ENCODE measurements around the gene B3GNT9. TPM values are rescaled to one million over a fixed set of nuclear protein-coding genes. Genes with fewer than 3 reads are reported as not detected.

Gene B3GNT9
- polyA plus RNA-seq, 2 donors = 3.5 to 4.1 TPM

DNA sequence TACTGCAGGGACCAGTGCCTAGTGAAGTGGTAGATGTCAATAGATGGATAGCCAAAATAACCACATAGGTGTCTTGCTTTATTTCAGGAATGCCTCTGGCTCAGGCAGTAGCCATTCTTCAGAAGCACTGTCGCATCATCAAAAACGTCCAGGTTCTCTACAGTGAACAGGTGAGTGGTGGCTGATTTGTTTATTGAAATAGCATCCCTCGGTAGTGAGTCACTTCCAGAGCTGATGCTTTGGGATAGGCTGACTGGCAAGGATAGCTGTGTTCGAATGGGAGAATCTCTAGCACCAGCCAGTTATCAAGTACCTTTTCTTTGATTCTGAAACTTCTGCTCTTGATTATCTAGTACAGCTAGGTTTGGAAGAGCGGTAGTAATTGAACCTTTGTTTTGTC lies 30.8 kb downstream of the B3GNT9 start:
- H3K36me3 ChIP-seq (ENCODE audit: control insufficient read depth in 2 of 2, insufficient read depth in 2 of 2, low read length in 1 of 2) = peaks cover 8 to 12% of the 10 kb centered on the region in 2 donors
- no peak overlapping the region for H3K27ac ChIP-seq (ENCODE audit: low read depth in 2 of 2, low read length in 1 of 2)
- whole genome bisulfite sequencing, 2 donors = 81 to 82% methylated on average over 5 of the region's 5 CpGs

DNA sequence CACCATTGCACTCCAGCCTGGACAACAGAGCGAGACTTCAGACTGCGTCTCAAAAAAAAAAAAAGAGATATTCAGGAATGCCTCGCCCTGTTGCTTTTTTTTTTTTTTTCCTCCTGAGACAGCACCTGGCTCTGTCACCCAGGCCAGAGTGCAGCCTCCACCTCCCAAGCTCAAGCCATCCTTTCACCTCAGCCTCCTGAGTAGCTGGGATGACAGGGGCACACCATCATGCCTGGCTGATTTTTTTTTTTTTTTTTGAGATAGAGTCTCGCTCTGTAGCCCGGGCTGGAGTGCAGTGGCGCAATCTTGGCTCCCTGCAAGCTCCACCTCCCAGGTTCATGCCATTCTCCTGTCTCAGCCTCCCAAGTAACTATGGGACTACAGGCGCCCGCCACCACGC lies 33.1 kb downstream of the B3GNT9 start:
- peaks cover 6 to 8% of the 10 kb centered on the region in 2 donors for H3K36me3 ChIP-seq (ENCODE audit: control insufficient read depth in 2 of 2, insufficient read depth in 2 of 2, low read length in 1 of 2)
- 95 to 98% methylated on average over 9 of the region's 9 CpGs for WGBS, 2 donors
- H3K4me1 ChIP-seq (ENCODE audit: control insufficient read depth in 2 of 2, insufficient read depth in 2 of 2, low read length in 1 of 2) = peaks cover 0 to 3% of the 10 kb centered on the region in 2 donors
- H3K27ac ChIP-seq (ENCODE audit: low read depth in 2 of 2, low read length in 1 of 2) = no peak overlapping the region
- no peaks in the 10 kb centered on the region for H3K27me3 ChIP-seq (ENCODE audit: control insufficient read depth in 1 of 2, insufficient read depth in 2 of 2, low read length in 2 of 2)
- H3K4me3 ChIP-seq (ENCODE audit: low read depth in 1 of 2, low read length in 2 of 2) = no peak overlapping the region
- H3K9me3 ChIP-seq (ENCODE audit: control insufficient read depth in 2 of 2, insufficient read depth in 1 of 2, low read depth in 1 of 2, low read length in 1 of 2) = no peaks in the 10 kb centered on the region

More for the DNA sequence above, 30.8 kb downstream of the B3GNT9 start:
- no peaks in the 10 kb centered on the region for H3K9me3 ChIP-seq (ENCODE audit: control insufficient read depth in 2 of 2, insufficient read depth in 1 of 2, low read depth in 1 of 2, low read length in 1 of 2)
- no peak overlapping the region for H3K4me3 ChIP-seq (ENCODE audit: low read depth in 1 of 2, low read length in 2 of 2)
- no peaks in the 10 kb centered on the region for H3K27me3 ChIP-seq (ENCODE audit: control insufficient read depth in 1 of 2, insufficient read depth in 2 of 2, low read length in 2 of 2)
- H3K4me1 ChIP-seq (ENCODE audit: control insufficient read depth in 2 of 2, insufficient read depth in 2 of 2, low read length in 1 of 2) = no peaks in the 10 kb centered on the region

DNA sequence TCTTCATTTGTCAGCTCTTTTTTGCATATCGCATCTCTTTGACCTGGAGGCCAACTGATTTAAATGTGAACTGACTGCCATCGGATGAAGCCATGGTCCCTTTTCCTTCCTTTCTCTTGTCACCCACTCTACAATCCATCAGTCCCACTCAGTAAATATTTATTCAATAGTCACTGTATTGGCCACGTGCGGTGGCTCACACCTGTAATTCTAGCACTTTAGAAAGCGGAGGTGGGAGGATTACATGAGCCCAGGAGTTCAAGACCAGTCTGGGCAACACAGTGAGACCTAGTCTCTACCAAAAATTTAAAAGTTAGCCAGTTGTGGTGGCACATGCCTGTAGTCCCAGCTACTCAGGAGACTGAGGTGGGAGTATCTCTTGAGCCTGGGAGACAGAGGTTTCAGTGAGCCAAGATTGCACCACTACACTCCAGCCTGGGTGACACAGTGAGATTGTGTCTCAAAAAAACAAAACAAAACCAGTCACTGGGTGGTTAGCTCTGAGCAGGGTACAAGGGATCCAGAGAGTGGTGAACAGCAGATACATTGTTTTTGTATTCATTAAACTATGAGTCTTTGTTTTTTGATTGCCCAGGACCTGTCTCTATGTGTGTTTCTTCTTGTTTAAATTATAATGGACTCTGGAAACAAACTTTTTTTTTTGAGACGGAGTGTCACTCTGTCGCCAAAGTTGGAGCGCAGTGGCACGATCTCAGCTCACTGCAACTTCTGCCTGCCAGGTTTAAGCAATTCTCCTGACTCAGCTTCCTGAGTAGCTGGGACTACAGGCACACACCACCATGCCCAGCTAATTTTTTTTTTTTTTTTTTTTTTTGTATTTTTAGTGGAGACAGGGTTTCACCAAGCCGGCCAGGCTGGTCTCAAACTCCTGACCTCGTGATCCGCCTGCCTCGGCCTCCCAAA lies 34.1 kb downstream of the B3GNT9 start:
- H3K9me3 ChIP-seq (ENCODE audit: control insufficient read depth in 2 of 2, insufficient read depth in 1 of 2, low read depth in 1 of 2, low read length in 1 of 2) = no peaks in the 10 kb centered on the region
- H3K27ac ChIP-seq (ENCODE audit: low read depth in 2 of 2, low read length in 1 of 2) = no peak overlapping the region
- 83 to 88% methylated on average over 13 of the region's 13 CpGs for WGBS, 2 donors
- H3K36me3 ChIP-seq (ENCODE audit: control insufficient read depth in 2 of 2, insufficient read depth in 2 of 2, low read length in 1 of 2) = peaks cover 6 to 7% of the 10 kb centered on the region in 2 donors
- peaks cover 0 to 3% of the 10 kb centered on the region in 2 donors for H3K4me1 ChIP-seq (ENCODE audit: control insufficient read depth in 2 of 2, insufficient read depth in 2 of 2, low read length in 1 of 2)
- no peak overlapping the region for H3K4me3 ChIP-seq (ENCODE audit: low read depth in 1 of 2, low read length in 2 of 2)
- H3K27me3 ChIP-seq (ENCODE audit: control insufficient read depth in 1 of 2, insufficient read depth in 2 of 2, low read length in 2 of 2) = no peaks in the 10 kb centered on the region

DNA sequence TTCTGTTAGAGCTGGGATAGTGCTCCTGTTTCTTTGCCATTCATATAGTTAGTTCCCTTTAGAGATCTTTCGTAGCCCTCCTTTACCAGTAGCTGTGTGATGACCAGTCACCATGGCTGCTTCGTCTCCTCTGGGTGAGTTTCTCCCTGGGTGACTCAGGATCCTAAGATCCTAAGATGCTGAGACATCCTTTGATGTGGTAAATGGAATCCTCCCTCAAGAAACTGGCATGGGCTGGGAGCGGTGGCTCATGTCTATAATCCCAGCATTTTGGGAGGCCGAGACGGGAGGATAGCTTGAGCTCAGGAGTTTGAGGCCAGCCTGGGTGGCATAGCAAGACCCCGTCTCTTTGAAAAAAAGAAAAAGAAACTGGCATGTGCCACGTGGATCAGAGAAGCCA lies 35.2 kb downstream of the B3GNT9 start:
- Histone ChIP-seq H3K27ac (ENCODE audit: low read depth in 2 of 2, low read length in 1 of 2) (no peak overlapping the region), H3K36me3 (ENCODE audit: control insufficient read depth in 2 of 2, insufficient read depth in 2 of 2, low read length in 1 of 2) (peaks cover 4 to 6% of the 10 kb centered on the region in 2 donors), H3K4me1 (ENCODE audit: control insufficient read depth in 2 of 2, insufficient read depth in 2 of 2, low read length in 1 of 2) (peaks cover 0 to 3% of the 10 kb centered on the region in 2 donors), H3K9me3 (ENCODE audit: control insufficient read depth in 2 of 2, insufficient read depth in 1 of 2, low read depth in 1 of 2, low read length in 1 of 2) (no peaks in the 10 kb centered on the region), H3K27me3 (ENCODE audit: control insufficient read depth in 1 of 2, insufficient read depth in 2 of 2, low read length in 2 of 2) (no peaks in the 10 kb centered on the region), H3K4me3 (ENCODE audit: low read depth in 1 of 2, low read length in 2 of 2) (no peak overlapping the region)
- 75 to 78% methylated on average over 7 of the region's 7 CpGs for WGBS, 2 donors

DNA sequence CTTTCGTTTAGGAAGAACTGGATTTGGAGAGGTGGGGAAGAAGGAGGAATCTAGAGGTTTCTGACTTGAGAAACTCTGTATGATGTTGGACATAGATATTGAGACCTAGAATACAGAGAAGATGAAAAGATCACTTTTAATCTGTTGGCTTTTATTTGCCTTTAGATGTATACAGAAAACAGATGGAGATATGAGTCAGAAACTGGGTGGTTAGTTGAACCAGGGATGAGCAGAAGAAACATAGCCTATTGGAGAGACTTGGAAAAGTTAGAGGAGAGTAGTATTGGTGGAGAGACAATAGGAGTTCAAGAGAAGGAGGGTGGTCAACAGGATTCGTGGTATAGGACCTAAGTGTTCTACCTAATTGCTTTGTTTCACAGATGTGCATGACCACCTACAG lies 36.0 kb downstream of the B3GNT9 start:
- Histone ChIP-seq H3K4me3 (ENCODE audit: low read depth in 1 of 2, low read length in 2 of 2) (no peak overlapping the region), H3K4me1 (ENCODE audit: control insufficient read depth in 2 of 2, insufficient read depth in 2 of 2, low read length in 1 of 2) (peaks cover 0 to 3% of the 10 kb centered on the region in 2 donors), H3K27ac (ENCODE audit: low read depth in 2 of 2, low read length in 1 of 2) (no peak overlapping the region), H3K36me3 (ENCODE audit: control insufficient read depth in 2 of 2, insufficient read depth in 2 of 2, low read length in 1 of 2) (peaks cover 0 to 4% of the 10 kb centered on the region in 2 donors), H3K27me3 (ENCODE audit: control insufficient read depth in 1 of 2, insufficient read depth in 2 of 2, low read length in 2 of 2) (no peaks in the 10 kb centered on the region), H3K9me3 (ENCODE audit: control insufficient read depth in 2 of 2, insufficient read depth in 1 of 2, low read depth in 1 of 2, low read length in 1 of 2) (no peaks in the 10 kb centered on the region)
- 76 to 80% methylated on average over 2 of the region's 2 CpGs for WGBS, 2 donors

DNA sequence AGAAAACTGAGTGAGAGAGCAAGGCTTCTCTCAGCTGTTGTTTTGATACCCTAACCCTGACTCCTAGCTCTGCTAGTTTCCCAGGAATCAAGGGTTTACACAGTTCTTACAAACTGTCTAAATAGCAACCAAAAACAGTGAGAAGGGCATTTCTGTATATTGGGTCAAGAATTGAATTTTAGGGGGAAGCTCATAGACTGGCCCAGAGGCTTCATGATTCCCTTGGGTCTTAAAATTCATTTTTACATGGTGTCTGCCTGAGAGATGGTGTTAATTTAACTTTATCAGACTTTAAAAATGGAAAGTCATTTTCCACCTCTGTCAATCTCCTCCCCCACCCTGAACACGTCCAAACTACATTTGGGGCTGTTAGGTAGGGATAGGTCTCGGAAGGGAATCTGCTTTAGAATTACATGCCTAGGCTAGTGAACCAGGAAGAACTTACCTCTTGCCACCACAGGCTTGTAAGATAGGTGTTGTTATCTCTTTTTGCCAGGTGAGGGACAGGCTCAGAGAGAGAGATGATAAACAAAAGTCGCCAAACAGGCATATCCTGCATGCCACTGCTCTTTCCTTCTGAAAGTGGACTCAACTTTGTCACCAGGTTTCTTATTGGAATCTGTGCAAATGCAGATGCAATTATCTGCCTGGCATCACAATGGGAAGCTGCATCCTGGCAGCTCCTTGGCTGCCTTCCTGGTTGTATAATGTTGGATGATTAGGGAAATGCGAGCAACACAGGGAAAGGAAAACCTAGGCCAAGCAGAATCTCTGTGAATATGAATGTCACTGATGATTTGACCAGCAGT lies 38.0 kb downstream of the B3GNT9 start:
- Histone ChIP-seq H3K36me3 (ENCODE audit: control insufficient read depth in 2 of 2, insufficient read depth in 2 of 2, low read length in 1 of 2) (peaks cover 0 to 4% of the 10 kb centered on the region in 2 donors), H3K4me1 (ENCODE audit: control insufficient read depth in 2 of 2, insufficient read depth in 2 of 2, low read length in 1 of 2) (peaks cover 0 to 7% of the 10 kb centered on the region in 2 donors), H3K4me3 (ENCODE audit: low read depth in 1 of 2, low read length in 2 of 2) (no peak overlapping the region), H3K9me3 (ENCODE audit: control insufficient read depth in 2 of 2, insufficient read depth in 1 of 2, low read depth in 1 of 2, low read length in 1 of 2) (no peaks in the 10 kb centered on the region), H3K27me3 (ENCODE audit: control insufficient read depth in 1 of 2, insufficient read depth in 2 of 2, low read length in 2 of 2) (no peaks in the 10 kb centered on the region), H3K27ac (ENCODE audit: low read depth in 2 of 2, low read length in 1 of 2) (peak overlapping the region; percentile 2 to 51)
- 46 to 55% methylated on average over 4 of the region's 4 CpGs for WGBS, 2 donors

DNA sequence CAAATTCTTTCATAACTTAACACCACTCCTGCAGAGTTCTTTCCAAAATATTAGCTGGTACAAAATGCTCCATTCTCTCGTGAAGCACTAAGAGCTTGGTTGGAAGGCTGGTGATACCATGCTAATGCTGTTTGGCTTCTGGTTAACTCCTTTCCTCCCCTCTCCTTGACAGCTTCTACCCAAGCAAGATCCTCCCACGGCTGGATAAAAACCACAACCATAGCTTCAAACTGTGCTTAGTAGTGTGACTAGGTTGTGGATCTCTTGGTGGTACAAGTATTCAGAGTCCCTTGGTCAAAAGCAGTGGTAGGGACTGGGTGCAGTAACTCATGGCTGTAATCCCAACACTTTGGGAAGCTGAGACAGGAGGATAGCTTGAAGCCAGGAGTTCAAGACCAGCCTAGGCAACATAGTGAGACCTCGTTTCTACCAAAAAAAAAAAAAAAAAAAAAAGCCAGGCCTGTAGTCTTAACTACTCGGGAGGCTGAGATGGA lies 38.8 kb downstream of the B3GNT9 start:
- H3K9me3 ChIP-seq (ENCODE audit: control insufficient read depth in 2 of 2, insufficient read depth in 1 of 2, low read depth in 1 of 2, low read length in 1 of 2) = no peaks in the 10 kb centered on the region
- no peak overlapping the region for H3K27ac ChIP-seq (ENCODE audit: low read depth in 2 of 2, low read length in 1 of 2)
- WGBS, 2 donors = 79 to 81% methylated on average over 4 of the region's 4 CpGs
- no peak overlapping the region for H3K4me3 ChIP-seq (ENCODE audit: low read depth in 1 of 2, low read length in 2 of 2)
- H3K36me3 ChIP-seq (ENCODE audit: control insufficient read depth in 2 of 2, insufficient read depth in 2 of 2, low read length in 1 of 2) = peaks cover 0 to 4% of the 10 kb centered on the region in 2 donors
- no peaks in the 10 kb centered on the region for H3K27me3 ChIP-seq (ENCODE audit: control insufficient read depth in 1 of 2, insufficient read depth in 2 of 2, low read length in 2 of 2)
- peaks cover 0 to 7% of the 10 kb centered on the region in 2 donors for H3K4me1 ChIP-seq (ENCODE audit: control insufficient read depth in 2 of 2, insufficient read depth in 2 of 2, low read length in 1 of 2)

DNA sequence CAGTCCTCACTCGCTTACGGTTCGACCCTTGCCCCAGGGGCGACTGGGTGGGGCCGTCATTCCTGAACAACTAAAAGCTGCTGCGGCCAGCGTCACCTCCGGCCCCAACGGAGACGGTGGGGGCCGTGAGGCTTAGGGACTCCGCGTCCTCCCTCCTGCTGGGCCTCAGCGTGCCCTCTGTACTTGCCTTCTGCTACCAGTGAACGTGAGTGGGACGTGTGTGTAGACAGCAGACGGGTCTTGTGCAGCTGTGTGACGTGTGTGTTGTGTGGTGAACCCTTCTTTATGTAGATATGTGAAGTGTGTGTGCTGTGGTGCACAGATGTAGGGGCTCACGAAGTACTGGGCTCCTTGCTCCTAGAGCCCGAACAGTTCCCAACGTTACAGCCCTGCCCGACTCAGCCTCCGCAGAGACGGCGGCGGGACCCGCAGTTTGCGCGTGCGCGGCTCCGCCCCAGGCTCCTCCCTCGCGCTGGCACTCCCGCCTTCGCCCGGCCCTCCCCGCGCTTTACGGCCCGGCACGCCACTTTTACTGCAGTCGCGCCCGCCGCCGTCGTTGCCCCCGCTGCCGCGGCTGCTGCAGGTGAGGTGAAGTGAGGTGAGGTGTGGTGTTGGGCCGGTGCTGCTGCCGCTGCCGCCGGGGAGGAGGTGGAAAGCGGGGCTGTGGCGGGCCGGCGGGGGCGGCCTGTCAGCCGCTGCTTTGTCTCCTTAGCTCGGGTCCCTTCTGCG lies 41.2 kb downstream of the B3GNT9 start, which contains the start of gene PHAF1:
Gene PHAF1, plus strand, starts transcription at position 535 of the 729 bp plus-strand sequence. CDS start 235 bp downstream, outside the sequence.
- no peaks in the 10 kb centered on the region for H3K9me3 ChIP-seq (ENCODE audit: control insufficient read depth in 2 of 2, insufficient read depth in 1 of 2, low read depth in 1 of 2, low read length in 1 of 2)
- H3K36me3 ChIP-seq (ENCODE audit: control insufficient read depth in 2 of 2, insufficient read depth in 2 of 2, low read length in 1 of 2) = no peaks in the 10 kb centered on the region
- peak within 1 kb of the TSS; percentile 80 to 88 for H3K27ac ChIP-seq (ENCODE audit: low read depth in 2 of 2, low read length in 1 of 2)
- peaks cover under 1 to 10% of the 10 kb centered on the region in 2 donors for H3K4me1 ChIP-seq (ENCODE audit: control insufficient read depth in 2 of 2, insufficient read depth in 2 of 2, low read length in 1 of 2)
- no peaks in the 10 kb centered on the region for H3K27me3 ChIP-seq (ENCODE audit: control insufficient read depth in 1 of 2, insufficient read depth in 2 of 2, low read length in 2 of 2)
- peak within 1 kb of the TSS; percentile 87 to 88 for H3K4me3 ChIP-seq (ENCODE audit: low read depth in 1 of 2, low read length in 2 of 2)
- WGBS, 2 donors = 1 to 2% methylated on average over 58 to 63 of the region's 63 CpGs

DNA sequence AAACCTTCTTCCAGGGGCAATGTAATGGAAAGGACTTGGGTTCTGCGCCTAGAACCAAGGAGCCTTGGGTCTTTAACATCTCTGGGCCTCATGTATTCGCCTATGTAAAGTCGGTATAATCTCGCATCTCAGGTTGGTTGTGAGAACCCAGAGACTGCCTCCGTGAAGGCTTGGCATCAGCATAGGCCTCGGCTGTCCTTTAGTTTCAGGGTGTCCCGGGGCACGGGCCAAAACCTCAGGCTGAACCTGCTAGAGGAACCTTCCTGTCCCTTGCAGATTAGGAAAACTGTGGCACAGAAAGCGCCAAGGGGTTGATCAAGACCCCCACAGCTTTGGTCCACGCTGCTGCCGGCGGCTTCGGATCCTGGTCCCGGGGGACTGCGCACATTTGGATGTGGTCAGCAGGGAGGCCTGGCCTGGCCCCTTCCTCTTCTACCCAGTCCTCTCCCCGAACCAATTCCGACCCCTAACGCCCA lies 41.8 kb downstream of the B3GNT9 start:
- Histone ChIP-seq H3K27ac (ENCODE audit: low read depth in 2 of 2, low read length in 1 of 2) (peak overlapping the region; percentile 80 to 88), H3K27me3 (ENCODE audit: control insufficient read depth in 1 of 2, insufficient read depth in 2 of 2, low read length in 2 of 2) (no peaks in the 10 kb centered on the region), H3K9me3 (ENCODE audit: control insufficient read depth in 2 of 2, insufficient read depth in 1 of 2, low read depth in 1 of 2, low read length in 1 of 2) (no peaks in the 10 kb centered on the region), H3K4me1 (ENCODE audit: control insufficient read depth in 2 of 2, insufficient read depth in 2 of 2, low read length in 1 of 2) (peaks cover 2 to 10% of the 10 kb centered on the region in 2 donors), H3K36me3 (ENCODE audit: control insufficient read depth in 2 of 2, insufficient read depth in 2 of 2, low read length in 1 of 2) (no peaks in the 10 kb centered on the region), H3K4me3 (ENCODE audit: low read depth in 1 of 2, low read length in 2 of 2) (peak overlapping the region; percentile 87 to 88)
- WGBS, 2 donors = 68 to 78% methylated on average over 18 of the region's 18 CpGs
